ENCODE data around the gene APBA1.

The APBA1 gene

DNA sequence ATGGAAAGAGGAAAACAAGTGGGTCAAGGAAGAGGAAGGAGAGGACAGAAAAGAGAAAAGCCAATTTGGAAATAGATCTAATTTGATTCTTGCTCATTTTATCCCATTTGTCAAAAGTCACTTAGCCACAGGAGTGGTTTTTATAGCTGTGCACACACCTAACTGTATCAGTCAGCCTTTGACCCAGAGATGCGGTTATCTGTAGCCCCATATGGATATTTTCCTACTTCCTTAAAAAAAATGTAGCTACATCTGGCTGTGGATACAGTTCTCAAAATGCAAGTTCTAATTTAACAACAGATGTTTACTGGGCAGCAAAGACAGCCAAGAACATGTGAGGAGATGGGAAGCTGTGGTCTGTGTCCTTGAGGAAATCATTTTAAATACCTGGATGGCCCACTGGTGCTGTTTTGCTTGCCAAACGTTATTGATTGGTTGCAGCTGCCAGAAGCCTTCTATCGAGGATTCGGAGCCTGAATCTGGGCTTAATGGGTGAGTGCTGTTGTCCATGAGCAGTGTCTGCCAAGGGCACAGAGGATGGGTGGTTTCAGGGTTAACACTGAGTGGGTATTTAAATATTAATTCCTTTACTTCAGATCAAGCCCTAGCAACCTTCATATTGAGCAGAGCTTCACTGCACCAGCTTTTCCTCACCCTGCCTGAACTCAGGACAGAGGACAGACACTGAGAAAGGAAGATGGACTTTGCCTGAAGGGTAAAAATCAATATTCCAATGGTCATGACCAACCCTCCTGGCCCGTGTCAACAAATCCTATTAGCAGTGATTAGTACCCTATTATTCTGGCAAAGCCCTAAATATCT is 92.2 kb downstream of the APBA1 start:
- DNase-seq (ENCODE audit: low read depth in 2 of 2, low spot score in 1 of 2), result no peak

DNA sequence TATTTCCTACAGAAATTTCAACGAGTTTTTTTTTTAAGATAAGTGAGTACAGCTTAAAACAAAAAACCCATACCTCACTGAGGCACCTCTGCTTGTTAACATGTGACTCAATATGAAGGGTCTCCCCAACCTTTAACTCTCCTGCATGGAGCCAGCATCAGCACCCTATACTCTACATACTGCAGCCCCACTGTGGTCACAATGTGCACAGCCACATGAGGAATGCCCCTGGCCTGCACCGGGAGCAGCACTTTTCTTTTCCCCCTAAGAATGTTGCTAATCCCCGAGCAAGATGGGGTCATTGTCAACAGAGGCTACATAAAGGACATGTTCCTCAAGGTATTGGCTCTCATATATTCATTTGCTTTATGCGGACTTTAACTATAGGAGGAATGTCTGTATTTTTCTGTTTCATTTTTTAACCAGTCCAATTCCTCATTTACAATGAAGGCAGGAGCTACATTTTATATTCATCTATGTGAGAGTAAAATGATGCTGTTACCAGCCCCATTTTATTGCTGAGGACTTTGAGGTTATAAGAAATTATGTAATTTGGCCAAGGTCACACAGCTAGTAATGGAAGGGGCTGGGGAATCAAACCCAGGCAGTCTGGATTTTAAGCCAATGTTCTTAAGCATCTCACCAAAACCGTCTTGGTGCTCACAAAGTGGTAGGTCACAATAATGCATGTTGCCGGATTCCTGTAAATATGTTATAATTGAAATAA is 93.0 kb downstream of the APBA1 start:
- no peak for DNase-seq (ENCODE audit: low read depth in 2 of 2, low spot score in 1 of 2)

- no peak for DNase-seq (ENCODE audit: low read depth in 2 of 2, low spot score in 1 of 2)
Observed at GRCh38 chr9:69578026-69578425, 94.1 kb downstream of the APBA1 start.

DNA sequence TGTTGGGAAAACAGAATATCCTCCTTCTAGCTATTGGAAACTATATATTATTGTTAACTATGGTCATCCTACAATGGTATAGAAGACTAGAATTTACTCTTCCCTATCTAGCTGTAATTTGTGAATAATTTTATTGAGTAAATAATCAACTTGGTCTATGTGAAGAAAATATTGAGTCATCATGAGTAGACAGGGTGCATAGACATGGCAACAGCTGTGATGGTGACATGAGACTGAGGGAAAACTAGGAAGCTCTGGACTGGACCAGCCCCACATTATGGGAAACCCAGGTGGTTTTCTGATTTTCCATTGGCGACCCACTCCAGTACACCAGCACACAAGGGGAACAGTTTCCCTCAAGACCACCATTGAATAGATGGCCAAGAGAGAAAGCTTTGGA is 95.0 kb downstream of the APBA1 start:
- no peak for DNase-seq (ENCODE audit: low read depth in 2 of 2, low spot score in 1 of 2)

DNA sequence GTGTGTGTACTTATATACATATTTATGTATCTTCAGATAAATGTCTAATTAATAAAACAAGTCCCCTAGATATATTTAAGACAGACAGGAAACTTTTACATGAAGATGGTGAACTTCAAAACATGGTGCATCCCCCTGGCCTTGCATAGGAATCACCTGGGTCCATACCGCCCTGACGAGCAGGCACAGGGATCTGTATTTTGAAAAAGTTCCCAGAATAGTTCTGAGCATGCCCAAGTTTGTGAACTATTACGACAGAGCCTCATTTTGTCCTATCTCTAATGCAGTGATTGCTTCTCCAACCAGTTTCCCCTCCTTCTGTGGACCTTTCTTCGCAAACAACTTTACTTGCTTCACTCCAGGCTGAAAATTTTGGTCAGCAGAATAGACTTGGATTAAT is 98.1 kb downstream of the APBA1 start:
- no peak for DNase-seq (ENCODE audit: low read depth in 2 of 2, low spot score in 1 of 2)

GRCh38 chr9:69573651-69574050 is 98.5 kb downstream of the APBA1 start:
- no peak for DNase-seq (ENCODE audit: low read depth in 2 of 2, low spot score in 1 of 2)

GRCh38 chr9:69572611-69573010 is 99.6 kb downstream of the APBA1 start:
- no peak for DNase-seq (ENCODE audit: low read depth in 2 of 2, low spot score in 1 of 2)

GRCh38 chr9:69571032-69571431 is 101.1 kb downstream of the APBA1 start:
- DNase-seq (ENCODE audit: low read depth in 2 of 2, low spot score in 1 of 2), result no peak

DNA sequence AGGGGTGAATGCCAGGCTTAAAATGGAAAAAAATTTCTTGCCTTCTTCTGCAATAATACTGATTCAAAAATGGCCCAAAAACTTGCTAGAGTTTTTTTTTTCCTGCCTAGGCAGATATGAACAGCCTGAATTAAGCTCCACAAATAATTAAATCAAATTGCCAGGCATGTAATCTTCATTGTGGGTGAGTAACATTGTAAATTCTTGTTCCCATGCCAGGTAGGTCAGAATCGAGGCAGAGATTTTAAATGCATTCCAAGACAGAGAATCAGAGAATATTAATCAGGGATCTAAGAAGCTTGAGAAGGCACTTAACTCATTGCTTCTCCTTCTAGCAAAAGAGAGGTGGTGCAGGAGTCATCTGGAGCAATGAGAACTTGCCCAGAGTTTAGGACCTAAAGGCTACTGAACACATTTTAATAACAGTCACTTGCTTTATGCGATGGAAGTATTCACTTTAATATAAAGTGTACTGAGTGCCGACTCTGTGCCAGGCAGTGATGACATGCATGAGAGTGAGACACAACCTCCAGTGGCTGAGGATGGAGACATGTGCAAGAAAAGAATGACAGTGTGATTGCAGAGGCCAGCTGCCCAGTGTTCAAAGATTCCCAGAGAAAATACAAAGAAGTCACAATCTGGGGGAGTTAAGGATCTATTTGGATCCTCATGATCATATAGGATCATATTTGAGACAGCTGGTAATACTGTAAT is 102.3 kb downstream of the APBA1 start:
- DNase-seq (ENCODE audit: low read depth in 2 of 2, low spot score in 1 of 2), result no peak

GRCh38 chr9:69564557-69564956 is 107.6 kb downstream of the APBA1 start:
- no peak for DNase-seq (ENCODE audit: low read depth in 2 of 2, low spot score in 1 of 2)

GRCh38 chr9:69559126-69559525 is 113.0 kb downstream of the APBA1 start:
- DNase-seq (ENCODE audit: low read depth in 2 of 2, low spot score in 1 of 2), result no peak

GRCh38 chr9:69556707-69557106 is 115.5 kb downstream of the APBA1 start:
- no peak for DNase-seq (ENCODE audit: low read depth in 2 of 2, low spot score in 1 of 2)

- no peak for DNase-seq (ENCODE audit: low read depth in 2 of 2, low spot score in 1 of 2)
Observed at GRCh38 chr9:69555802-69556201, 116.4 kb downstream of the APBA1 start.

DNA sequence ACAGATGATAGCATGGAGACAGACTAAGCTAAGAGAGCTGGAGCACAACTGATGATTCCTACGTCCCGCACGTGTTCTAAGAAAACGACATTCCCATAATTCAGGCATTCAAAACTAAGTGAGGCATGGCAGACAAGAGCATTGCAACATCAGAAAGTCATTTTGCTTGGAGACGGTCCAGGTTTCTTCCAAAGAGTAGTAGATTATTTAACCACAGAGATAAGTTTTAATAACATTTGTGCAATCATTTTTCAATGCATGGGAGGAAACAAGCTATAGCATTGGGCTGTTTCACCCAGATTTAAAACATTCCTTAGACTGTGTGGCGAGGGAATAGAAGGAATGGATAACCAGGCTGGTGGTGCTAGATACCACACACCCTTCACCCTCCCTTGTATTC is 117.2 kb downstream of the APBA1 start:
- DNase-seq (ENCODE audit: low read depth in 2 of 2, low spot score in 1 of 2), result no peak

DNA sequence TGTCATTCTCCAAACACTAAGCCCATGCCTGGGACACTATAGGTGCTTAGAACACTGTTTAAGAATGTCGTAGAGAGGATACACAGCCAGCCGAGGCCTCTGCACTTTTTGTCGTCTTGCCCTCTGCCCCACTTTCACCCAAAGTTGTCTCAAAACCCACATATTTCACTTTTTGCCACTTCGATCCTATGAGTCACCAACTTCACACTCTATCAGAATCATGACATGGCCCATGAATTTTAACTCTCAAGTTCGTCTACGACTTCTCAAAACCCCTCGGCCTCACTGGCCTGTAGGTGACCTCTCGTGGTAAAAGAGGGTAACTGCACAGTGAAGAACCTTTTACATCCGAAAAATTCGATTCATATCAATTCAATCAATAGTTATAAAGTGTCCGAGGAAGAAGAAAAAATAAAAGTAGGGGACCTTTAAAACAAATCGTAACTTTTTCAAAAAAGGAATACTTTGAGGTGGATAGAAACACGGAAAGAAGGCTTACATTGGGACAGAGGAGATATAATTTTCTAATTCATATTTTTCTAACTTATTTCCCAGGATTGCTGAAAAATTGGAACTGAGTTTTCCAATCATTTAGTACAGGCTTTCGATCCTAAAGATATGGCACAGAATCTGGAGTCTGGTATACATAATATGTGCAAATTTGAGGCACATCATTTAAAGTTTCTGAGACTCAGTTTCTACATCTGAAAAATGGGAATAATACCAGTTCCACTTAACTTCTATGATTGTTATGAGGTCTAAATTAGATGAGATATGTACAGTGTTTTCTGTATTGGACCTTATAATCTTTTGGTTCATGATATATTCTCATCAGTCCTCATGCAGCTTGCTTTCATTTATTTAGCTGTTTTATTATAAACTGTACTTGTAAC is 122.6 kb downstream of the APBA1 start:
- DNase-seq (ENCODE audit: low read depth in 2 of 2, low spot score in 1 of 2), result no peak

DNA sequence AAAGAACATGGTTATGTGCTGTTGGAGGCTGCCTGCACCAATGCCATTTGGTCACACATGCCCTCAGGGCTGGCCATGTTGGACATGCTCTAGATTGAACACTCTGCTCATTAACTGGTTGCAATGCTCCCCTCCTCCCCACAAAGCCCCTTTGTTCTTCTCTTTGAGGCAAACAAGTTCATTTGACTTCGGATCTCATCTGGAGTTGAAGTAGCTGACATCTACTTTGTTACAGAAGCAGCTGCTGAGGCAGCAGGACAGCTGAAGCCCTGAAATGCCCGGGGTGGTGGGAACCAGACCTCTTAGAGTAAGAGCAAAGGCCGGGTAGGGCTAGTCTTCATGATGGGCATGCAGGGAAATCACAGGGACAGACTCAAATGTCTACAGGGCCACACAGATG is 123.5 kb downstream of the APBA1 start:
- no peak for DNase-seq (ENCODE audit: low read depth in 2 of 2, low spot score in 1 of 2)

GRCh38 chr9:69546265-69546664 is 125.9 kb downstream of the APBA1 start:
- no peak for DNase-seq (ENCODE audit: low read depth in 2 of 2, low spot score in 1 of 2)

- DNase-seq (ENCODE audit: low read depth in 2 of 2, low spot score in 1 of 2), result no peak
Observed at GRCh38 chr9:69542942-69543704, 129.0 kb downstream of the APBA1 start.

DNA sequence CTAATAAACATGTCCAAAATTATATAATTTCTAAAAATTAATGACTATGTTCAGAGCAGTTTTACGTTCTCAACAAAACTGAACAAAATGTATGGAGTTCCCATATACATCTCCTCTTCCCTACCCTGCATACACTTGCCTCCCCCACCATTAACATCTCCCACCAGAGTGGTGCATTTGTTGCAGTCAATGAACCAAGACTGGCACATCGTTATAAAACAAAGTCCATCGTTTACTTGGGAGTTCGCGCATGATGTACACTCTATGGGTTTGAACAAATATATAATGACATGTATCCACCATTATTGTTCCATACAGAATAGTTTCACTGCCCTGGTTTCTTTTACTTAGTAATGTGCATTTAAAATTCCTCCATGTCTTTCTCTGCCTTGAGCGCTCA is 130.1 kb downstream of the APBA1 start:
- no peak for DNase-seq (ENCODE audit: low read depth in 2 of 2, low spot score in 1 of 2)

- DNase-seq (ENCODE audit: low read depth in 2 of 2, low spot score in 1 of 2), result no peak
Observed at GRCh38 chr9:69535911-69536310, 136.3 kb downstream of the APBA1 start.
